Neural progenitor cell (in vitro differentiated cells): ENCODE results near the gene FCN3. TPM values are rescaled to one million over a fixed set of nuclear protein-coding genes. Genes with fewer than 3 reads are reported as not detected.

ENCODE experiments used
- DNase-seq: peaks from one replicate; pipeline ENCODE4 v3.0.0-alpha.2; 2016; ENCODE audit warnings: low spot score
- H2AFZ ChIP-seq: fragments of 200-600 bp; sonication (generic); replicated peaks from 2 replicates; pipeline ENCODE4 v1.6.1; 2016; ENCODE audit warnings: antibody characterized with exemption
- H3F3A ChIP-seq: fragments of 200-600 bp; sonication (generic); 2 replicates; pipeline ENCODE4 v1.6.1; 2016; ENCODE audit warnings: antibody characterized with exemption, low read depth
- H3K27ac ChIP-seq: fragments of 200-600 bp; sonication (generic); 2 replicates; pipeline ENCODE4 v1.5.1; 2016; ENCODE audit warnings: mild to moderate bottlenecking
- H3K27me3 ChIP-seq: fragments of 200-600 bp; sonication (generic); 2 replicates; pipeline ENCODE4 v1.6.1; 2016; ENCODE audit warnings: mild to moderate bottlenecking, moderate library complexity
- H3K36me3 ChIP-seq: fragments of 200-600 bp; sonication (generic); 2 replicates; pipeline ENCODE4 v1.5.1; 2016
- H3K4me1 ChIP-seq: fragments of 200-600 bp; sonication (generic); 2 replicates; pipeline ENCODE4 v1.6.1; 2016; ENCODE audit warnings: mixed run types
- H3K4me2 ChIP-seq: fragments of 200-600 bp; sonication (generic); 2 replicates; pipeline ENCODE4 v1.6.1; 2016
- H3K4me3 ChIP-seq: fragments of 200-600 bp; sonication (generic); 2 replicates; pipeline ENCODE4 v1.5.1; 2016
- H3K79me2 ChIP-seq: fragments of 200-600 bp; sonication (generic); 2 replicates; pipeline ENCODE4 v1.6.1; 2016; ENCODE audit warnings: low read depth
- H3K9ac ChIP-seq: fragments of 200-600 bp; sonication (generic); 2 replicates; pipeline ENCODE4 v1.6.1; 2016
- H3K9me3 ChIP-seq: fragments of 200-600 bp; sonication (generic); 2 replicates; pipeline ENCODE4 v1.5.1; 2016; ENCODE audit warnings: low read depth
- H4K20me1 ChIP-seq: fragments of 200-600 bp; sonication (generic); 2 replicates; pipeline ENCODE4 v1.6.1; 2016; ENCODE audit warnings: low read depth
- H3K27ac Mint-ChIP-seq: 3 replicates; pipeline ENCODE4 v1.8.0; 2021; ENCODE audit warnings: mixed read lengths
- H3K27me3 Mint-ChIP-seq: 2 replicates; pipeline ENCODE4 v1.8.0; 2022; ENCODE audit warnings: low read depth, mild to moderate bottlenecking, inconsistent platforms, moderate library complexity, mixed read lengths; ENCODE audit not compliant: insufficient read depth
- H3K36me3 Mint-ChIP-seq: 3 replicates; pipeline ENCODE4 v1.8.0; 2021; ENCODE audit warnings: mixed read lengths
- H3K4me1 Mint-ChIP-seq: 3 replicates; pipeline ENCODE4 v1.8.0; 2021; ENCODE audit warnings: mixed read lengths
- H3K4me3 Mint-ChIP-seq: 3 replicates; pipeline ENCODE4 v1.8.0; 2021; ENCODE audit warnings: mild to moderate bottlenecking, moderate library complexity, mixed read lengths
- H3K9me3 Mint-ChIP-seq: 3 replicates; pipeline ENCODE4 v1.8.0; 2020; ENCODE audit warnings: mixed read lengths
- EZH2 ChIP-seq: fragments of 200-600 bp; sonication (generic); IDR thresholded peaks from 2 replicates; pipeline ENCODE4 v1.6.1; 2017; ENCODE audit warnings: antibody characterized with exemption, mild to moderate bottlenecking, moderate library complexity
- EZH2phosphoT487 ChIP-seq: fragments of 200-600 bp; sonication (generic); IDR thresholded peaks from 2 replicates; pipeline ENCODE4 v1.6.1; 2017; ENCODE audit warnings: antibody characterized with exemption
- total RNA-seq: library from RNA; depleted of rRNA; stranded (reverse); fragments of >200 nt; gene quantifications from 2 replicates; pipeline ENCODE4 v1.2.3, GENCODE V29; 2015; ENCODE audit warnings: low replicate concordance
- TF ChIP-seq, protein P1 (sequence below): fragments of 200-600 bp; sonication (generic); IDR thresholded peaks from 2 replicates; pipeline ENCODE4 v1.5.1; 2017; ENCODE audit warnings: antibody characterized with exemption, mild to moderate bottlenecking

FCN3 gene
- total RNA-seq, 1 donor from 2014 or later = not detected

GRCh38 chr1:27394282-27394658, 19.6 kb upstream of the FCN3 start:
- no peak overlapping the region for H3K27ac ChIP-seq
- H3F3A ChIP-seq = peaks cover 15% of the 10 kb centered on the region
- no peak overlapping the region for H3K27ac Mint-ChIP-seq
- TF ChIP-seq EZH2phosphoT487 (no peak), EZH2 (no peak)
- TF ChIP-seq, protein P1, sequence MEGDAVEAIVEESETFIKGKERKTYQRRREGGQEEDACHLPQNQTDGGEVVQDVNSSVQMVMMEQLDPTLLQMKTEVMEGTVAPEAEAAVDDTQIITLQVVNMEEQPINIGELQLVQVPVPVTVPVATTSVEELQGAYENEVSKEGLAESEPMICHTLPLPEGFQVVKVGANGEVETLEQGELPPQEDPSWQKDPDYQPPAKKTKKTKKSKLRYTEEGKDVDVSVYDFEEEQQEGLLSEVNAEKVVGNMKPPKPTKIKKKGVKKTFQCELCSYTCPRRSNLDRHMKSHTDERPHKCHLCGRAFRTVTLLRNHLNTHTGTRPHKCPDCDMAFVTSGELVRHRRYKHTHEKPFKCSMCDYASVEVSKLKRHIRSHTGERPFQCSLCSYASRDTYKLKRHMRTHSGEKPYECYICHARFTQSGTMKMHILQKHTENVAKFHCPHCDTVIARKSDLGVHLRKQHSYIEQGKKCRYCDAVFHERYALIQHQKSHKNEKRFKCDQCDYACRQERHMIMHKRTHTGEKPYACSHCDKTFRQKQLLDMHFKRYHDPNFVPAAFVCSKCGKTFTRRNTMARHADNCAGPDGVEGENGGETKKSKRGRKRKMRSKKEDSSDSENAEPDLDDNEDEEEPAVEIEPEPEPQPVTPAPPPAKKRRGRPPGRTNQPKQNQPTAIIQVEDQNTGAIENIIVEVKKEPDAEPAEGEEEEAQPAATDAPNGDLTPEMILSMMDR = no peak
- H3K36me3 Mint-ChIP-seq = no peaks in the 10 kb centered on the region
- H3K9ac ChIP-seq = no peak overlapping the region
- H3K36me3 ChIP-seq = no peaks in the 10 kb centered on the region
- H2AFZ ChIP-seq = no peak overlapping the region
- no peak overlapping the region for H3K4me3 ChIP-seq
- no peaks in the 10 kb centered on the region for H3K9me3 ChIP-seq
- H3K4me3 Mint-ChIP-seq = peak overlapping the region; percentile 47
- H3K4me2 ChIP-seq = no peak overlapping the region
- H4K20me1 ChIP-seq = no peaks in the 10 kb centered on the region
- DNase-seq = no peak
- H3K4me1 ChIP-seq = peaks cover 20% of the 10 kb centered on the region
- peaks cover 39% of the 10 kb centered on the region for H3K4me1 Mint-ChIP-seq
- peaks cover 11% of the 10 kb centered on the region for H3K27me3 Mint-ChIP-seq
- no peaks in the 10 kb centered on the region for H3K27me3 ChIP-seq
- H3K9me3 Mint-ChIP-seq = no peaks in the 10 kb centered on the region
- no peaks in the 10 kb centered on the region for H3K79me2 ChIP-seq

DNA sequence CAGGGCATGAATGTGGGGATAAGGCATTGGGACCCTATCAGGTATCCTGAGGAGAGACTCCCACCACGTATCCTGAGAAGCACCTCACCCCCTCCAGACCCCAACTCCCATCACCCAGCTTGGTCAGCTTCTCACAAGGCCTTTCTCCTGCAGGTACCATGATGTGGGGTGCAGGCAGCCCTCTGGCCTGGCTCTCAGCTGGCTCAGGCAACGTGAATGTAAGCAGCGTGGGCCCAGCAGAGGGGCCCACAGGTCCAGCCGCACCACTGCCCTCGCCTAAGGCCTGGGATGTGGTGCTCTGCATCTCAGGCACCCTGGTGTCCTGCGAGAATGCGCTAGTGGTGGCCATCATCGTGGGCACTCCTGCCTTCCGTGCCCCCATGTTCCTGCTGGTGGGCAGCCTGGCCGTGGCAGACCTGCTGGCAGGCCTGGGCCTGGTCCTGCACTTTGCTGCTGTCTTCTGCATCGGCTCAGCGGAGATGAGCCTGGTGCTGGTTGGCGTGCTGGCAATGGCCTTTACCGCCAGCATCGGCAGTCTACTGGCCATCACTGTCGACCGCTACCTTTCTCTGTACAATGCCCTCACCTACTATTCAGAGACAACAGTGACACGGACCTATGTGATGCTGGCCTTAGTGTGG, 19.1 kb upstream of the FCN3 start:
- Histone ChIP-seq H3K27ac (no peak overlapping the region), H3K27me3 (no peaks in the 10 kb centered on the region), H3K4me3 (no peak overlapping the region), H3K9me3 (no peaks in the 10 kb centered on the region), H3K4me2 (no peak overlapping the region), H3K9ac (no peak overlapping the region), H3K36me3 (no peaks in the 10 kb centered on the region), H4K20me1 (no peaks in the 10 kb centered on the region), H2AFZ (no peak overlapping the region), H3F3A (peaks cover 12% of the 10 kb centered on the region), H3K79me2 (no peaks in the 10 kb centered on the region), H3K4me1 (peaks cover 15% of the 10 kb centered on the region)
- TF ChIP-seq EZH2phosphoT487 (no peak), EZH2 (no peak)
- TF ChIP-seq, protein P1 = no peak
- H3K4me3 Mint-ChIP-seq = peak overlapping the region; percentile 89
- H3K27ac Mint-ChIP-seq = no peak overlapping the region
- DNase-seq = no peak
- H3K36me3 Mint-ChIP-seq = no peaks in the 10 kb centered on the region
- H3K9me3 Mint-ChIP-seq = no peaks in the 10 kb centered on the region
- peaks cover 34% of the 10 kb centered on the region for H3K4me1 Mint-ChIP-seq
- H3K27me3 Mint-ChIP-seq = peaks cover 11% of the 10 kb centered on the region

GRCh38 chr1:27392778-27393635, 18.4 kb upstream of the FCN3 start:
- peak; percentile 52 for DNase-seq
- no peaks in the 10 kb centered on the region for H3K9me3 ChIP-seq
- H3K36me3 Mint-ChIP-seq = no peaks in the 10 kb centered on the region
- H3K27me3 ChIP-seq = no peaks in the 10 kb centered on the region
- no peaks in the 10 kb centered on the region for H4K20me1 ChIP-seq
- H3K4me3 ChIP-seq = peak overlapping the region; percentile 67
- H2AFZ ChIP-seq = peak overlapping the region; percentile 96
- peaks cover 6% of the 10 kb centered on the region for H3F3A ChIP-seq
- H3K4me2 ChIP-seq = peak overlapping the region; percentile 88
- no peak overlapping the region for H3K27ac ChIP-seq
- H3K4me1 ChIP-seq = peaks cover 15% of the 10 kb centered on the region
- H3K4me1 Mint-ChIP-seq = peaks cover 35% of the 10 kb centered on the region
- peak overlapping the region; percentile 86 for H3K27ac Mint-ChIP-seq
- no peaks in the 10 kb centered on the region for H3K36me3 ChIP-seq
- TF ChIP-seq, protein P1 = peak; percentile 45
- TF ChIP-seq EZH2 = no peak
- no peak for TF ChIP-seq EZH2phosphoT487
- peaks cover 2% of the 10 kb centered on the region for H3K9me3 Mint-ChIP-seq
- H3K4me3 Mint-ChIP-seq = peak overlapping the region; percentile 89
- H3K9ac ChIP-seq = no peak overlapping the region
- H3K27me3 Mint-ChIP-seq = peaks cover 11% of the 10 kb centered on the region
- no peaks in the 10 kb centered on the region for H3K79me2 ChIP-seq
